ENCODE results near the gene GFI1B. TPM values are rescaled to one million over a fixed set of nuclear protein-coding genes. Genes with fewer than 3 reads are reported as not detected.

Gene GFI1B
- total RNA-seq, 1 donor: not detected

DNA sequence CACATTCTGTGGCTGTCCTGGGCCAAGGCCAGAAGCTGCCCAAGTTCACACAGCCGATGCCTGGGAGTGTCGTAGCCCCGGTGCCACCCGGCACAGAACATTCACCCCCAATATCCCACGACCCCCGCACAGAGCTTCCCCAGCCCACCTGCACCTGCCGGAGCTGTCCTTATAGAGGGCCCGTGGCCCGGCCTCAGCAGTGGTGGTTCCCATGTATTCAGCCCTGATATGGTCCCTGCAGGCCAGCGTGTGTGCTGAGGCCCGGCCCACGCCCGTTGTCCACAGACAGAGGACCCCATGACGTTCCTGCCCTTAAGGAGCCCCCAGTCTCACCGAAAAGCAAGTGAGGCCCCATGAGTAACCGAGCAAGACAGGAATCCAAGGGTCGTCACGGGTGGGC is 5.3 kb upstream of the GFI1B start:
- Histone ChIP-seq H3K4me2 (ENCODE audit: insufficient read depth, low read length) (no peak overlapping the region), H3K4me3 (ENCODE audit: insufficient read depth, low read length) (no peak overlapping the region), H3K27ac (ENCODE audit: low read depth, low read length) (no peak overlapping the region), H3K79me2 (ENCODE audit: insufficient read depth, low read length) (no peaks in the 10 kb centered on the region), H3K9me3 (ENCODE audit: low read depth, low read length) (no peaks in the 10 kb centered on the region), H2AFZ (ENCODE audit: low read length) (no peak overlapping the region), H3K4me1 (ENCODE audit: insufficient read depth, low read length) (no peaks in the 10 kb centered on the region), H4K20me1 (ENCODE audit: insufficient read depth, low read length) (no peaks in the 10 kb centered on the region), H3K27me3 (ENCODE audit: insufficient read depth, low read length) (peaks cover 27% of the 10 kb centered on the region), H3K36me3 (ENCODE audit: insufficient read depth, low read length) (no peaks in the 10 kb centered on the region)
- DNase-seq (ENCODE audit: insufficient read length, low spot score, missing footprints): no peak
- TF ChIP-seq, protein P1, sequence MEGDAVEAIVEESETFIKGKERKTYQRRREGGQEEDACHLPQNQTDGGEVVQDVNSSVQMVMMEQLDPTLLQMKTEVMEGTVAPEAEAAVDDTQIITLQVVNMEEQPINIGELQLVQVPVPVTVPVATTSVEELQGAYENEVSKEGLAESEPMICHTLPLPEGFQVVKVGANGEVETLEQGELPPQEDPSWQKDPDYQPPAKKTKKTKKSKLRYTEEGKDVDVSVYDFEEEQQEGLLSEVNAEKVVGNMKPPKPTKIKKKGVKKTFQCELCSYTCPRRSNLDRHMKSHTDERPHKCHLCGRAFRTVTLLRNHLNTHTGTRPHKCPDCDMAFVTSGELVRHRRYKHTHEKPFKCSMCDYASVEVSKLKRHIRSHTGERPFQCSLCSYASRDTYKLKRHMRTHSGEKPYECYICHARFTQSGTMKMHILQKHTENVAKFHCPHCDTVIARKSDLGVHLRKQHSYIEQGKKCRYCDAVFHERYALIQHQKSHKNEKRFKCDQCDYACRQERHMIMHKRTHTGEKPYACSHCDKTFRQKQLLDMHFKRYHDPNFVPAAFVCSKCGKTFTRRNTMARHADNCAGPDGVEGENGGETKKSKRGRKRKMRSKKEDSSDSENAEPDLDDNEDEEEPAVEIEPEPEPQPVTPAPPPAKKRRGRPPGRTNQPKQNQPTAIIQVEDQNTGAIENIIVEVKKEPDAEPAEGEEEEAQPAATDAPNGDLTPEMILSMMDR (IDR thresholded peaks at IDR 0.05; ENCODE audit: extremely low read depth, low read depth, low read length): no peak

DNA sequence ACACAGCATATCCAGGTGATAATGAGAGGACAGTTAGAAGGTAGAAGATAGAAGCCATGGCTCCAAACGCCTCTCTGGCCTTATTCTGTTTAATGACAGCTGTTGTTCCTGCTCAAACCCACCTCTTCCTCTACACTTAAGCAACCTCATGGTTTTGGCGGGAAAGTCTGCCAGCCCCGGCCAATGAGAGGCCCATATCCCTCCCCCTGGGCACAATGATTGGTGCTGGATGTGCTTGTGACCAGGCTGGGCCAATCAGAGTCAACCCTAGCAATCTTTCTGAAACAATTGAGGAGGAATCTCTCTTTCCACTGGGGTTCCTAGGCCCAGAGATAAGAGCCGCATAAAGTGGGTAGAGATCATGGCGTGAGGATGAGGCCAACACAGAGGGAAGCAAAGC is 4.8 kb upstream of the GFI1B start:
- no peaks in the 10 kb centered on the region for H4K20me1 ChIP-seq (ENCODE audit: insufficient read depth, low read length)
- TF ChIP-seq, protein P1 (IDR thresholded peaks at IDR 0.05; ENCODE audit: extremely low read depth, low read depth, low read length): no peak
- H3K4me2 ChIP-seq (ENCODE audit: insufficient read depth, low read length): no peak overlapping the region
- H3K36me3 ChIP-seq (ENCODE audit: insufficient read depth, low read length): no peaks in the 10 kb centered on the region
- no peak overlapping the region for H2AFZ ChIP-seq (ENCODE audit: low read length)
- no peaks in the 10 kb centered on the region for H3K4me1 ChIP-seq (ENCODE audit: insufficient read depth, low read length)
- no peaks in the 10 kb centered on the region for H3K9me3 ChIP-seq (ENCODE audit: low read depth, low read length)
- peaks cover 33% of the 10 kb centered on the region for H3K27me3 ChIP-seq (ENCODE audit: insufficient read depth, low read length)
- no peak overlapping the region for H3K4me3 ChIP-seq (ENCODE audit: insufficient read depth, low read length)
- peak; percentile 93 for DNase-seq (ENCODE audit: insufficient read length, low spot score, missing footprints)
- no peaks in the 10 kb centered on the region for H3K79me2 ChIP-seq (ENCODE audit: insufficient read depth, low read length)
- H3K27ac ChIP-seq (ENCODE audit: low read depth, low read length): no peak overlapping the region

DNA sequence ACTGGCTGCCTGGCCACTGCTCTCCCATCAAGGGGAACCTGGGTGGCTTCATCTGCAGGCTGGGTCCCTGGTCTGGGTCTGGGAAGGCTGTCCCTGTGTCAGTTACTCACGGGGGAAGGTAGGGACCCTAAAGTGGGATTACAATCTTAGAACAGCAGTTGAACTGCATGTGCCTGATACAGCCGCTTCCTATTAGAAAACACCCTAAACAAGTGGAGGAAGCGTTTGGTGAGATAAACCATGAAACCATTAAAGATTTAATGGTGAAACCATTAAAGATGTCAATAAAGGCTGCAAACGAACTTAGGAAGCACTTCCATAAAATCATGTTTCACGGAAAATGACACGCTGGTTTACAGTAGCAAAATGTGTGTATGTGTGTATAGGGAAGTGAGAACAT is 2.5 kb upstream of the GFI1B start:
- Histone ChIP-seq H3K9me3 (ENCODE audit: low read depth, low read length) (no peaks in the 10 kb centered on the region), H3K4me1 (ENCODE audit: insufficient read depth, low read length) (no peaks in the 10 kb centered on the region), H3K4me3 (ENCODE audit: insufficient read depth, low read length) (no peak overlapping the region), H3K27me3 (ENCODE audit: insufficient read depth, low read length) (peaks cover 35% of the 10 kb centered on the region), H4K20me1 (ENCODE audit: insufficient read depth, low read length) (no peaks in the 10 kb centered on the region), H3K4me2 (ENCODE audit: insufficient read depth, low read length) (no peak overlapping the region), H3K36me3 (ENCODE audit: insufficient read depth, low read length) (no peaks in the 10 kb centered on the region), H3K79me2 (ENCODE audit: insufficient read depth, low read length) (no peaks in the 10 kb centered on the region), H3K27ac (ENCODE audit: low read depth, low read length) (no peak overlapping the region), H2AFZ (ENCODE audit: low read length) (no peak overlapping the region)
- TF ChIP-seq, protein P1 (IDR thresholded peaks at IDR 0.05; ENCODE audit: extremely low read depth, low read depth, low read length): no peak
- no peak for DNase-seq (ENCODE audit: insufficient read length, low spot score, missing footprints)

DNA sequence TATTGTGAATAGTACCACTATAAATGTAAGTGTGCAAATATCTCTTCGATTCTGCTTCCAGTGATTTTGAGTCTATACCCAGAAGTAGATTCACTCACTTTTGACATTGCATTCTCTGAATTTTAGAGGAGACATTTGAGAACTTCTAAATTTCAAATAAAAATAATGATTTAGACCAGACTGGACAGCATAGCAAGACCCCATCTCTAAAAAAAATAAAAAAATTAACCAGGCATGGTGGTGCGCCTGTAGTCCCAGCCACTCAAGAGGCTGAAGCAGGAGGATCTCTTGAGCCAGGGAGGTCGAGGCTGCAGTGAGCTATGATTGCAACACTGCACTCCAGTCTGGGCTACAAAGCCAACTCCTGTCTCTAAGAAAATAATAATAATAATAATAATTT is 1.9 kb upstream of the GFI1B start:
- H3K4me3 ChIP-seq (ENCODE audit: insufficient read depth, low read length): no peak overlapping the region
- H3K27me3 ChIP-seq (ENCODE audit: insufficient read depth, low read length): peaks cover 35% of the 10 kb centered on the region
- H3K79me2 ChIP-seq (ENCODE audit: insufficient read depth, low read length): no peaks in the 10 kb centered on the region
- H3K4me2 ChIP-seq (ENCODE audit: insufficient read depth, low read length): no peak overlapping the region
- no peaks in the 10 kb centered on the region for H3K36me3 ChIP-seq (ENCODE audit: insufficient read depth, low read length)
- no peaks in the 10 kb centered on the region for H4K20me1 ChIP-seq (ENCODE audit: insufficient read depth, low read length)
- no peaks in the 10 kb centered on the region for H3K4me1 ChIP-seq (ENCODE audit: insufficient read depth, low read length)
- no peak for DNase-seq (ENCODE audit: insufficient read length, low spot score, missing footprints)
- H3K27ac ChIP-seq (ENCODE audit: low read depth, low read length): no peak overlapping the region
- no peaks in the 10 kb centered on the region for H3K9me3 ChIP-seq (ENCODE audit: low read depth, low read length)
- no peak overlapping the region for H2AFZ ChIP-seq (ENCODE audit: low read length)
- TF ChIP-seq, protein P1 (IDR thresholded peaks at IDR 0.05; ENCODE audit: extremely low read depth, low read depth, low read length): no peak

All from osteoblast (primary cell).